ENCODE measurements around the gene NFATC3. TPM values are rescaled to one million over a fixed set of nuclear protein-coding genes. Genes with fewer than 3 reads are reported as not detected.

NFATC3 gene
- total and polyA plus RNA-seq, 2 of the 8 experiments (the other 6 are each of a cell fraction or from before 2014, with no cell fraction given): 17.6 to 34.5 TPM

GRCh38 chr16:68093816-68094613 lies 8.8 kb downstream of the NFATC3 start:
- Histone ChIP-seq H2BK12ac (ENCODE audit: low read depth, low read length) (no peak overlapping the region), H4K91ac (replicated peaks; ENCODE audit: insufficient read length, low read length) (no peak overlapping the region), H3K14ac (ENCODE audit: insufficient read length) (no peak overlapping the region), H3K23me2 (ENCODE audit: low read depth, low read length) (no peaks in the 10 kb centered on the region), H3K9me3 (ENCODE audit: insufficient read depth in 2 of 2, low read depth in 1 of 2, low read length in 1 of 2) (no peaks in the 10 kb centered on the region), H2BK15ac (ENCODE audit: low read length) (no peak overlapping the region), H2BK120ac (replicated peaks; ENCODE audit: low read depth, low read length) (no peak overlapping the region), H2AFZ (ENCODE audit: low read length) (no peak overlapping the region), H2BK5ac (ENCODE audit: low read depth, low read length) (no peak overlapping the region), H2AK5ac (ENCODE audit: low read depth, low read length) (no peak overlapping the region), H3K27ac (ENCODE audit: low read depth, low read length) (no peak overlapping the region), H2BK20ac (ENCODE audit: low read length) (no peak overlapping the region), H3K4ac (replicated peaks; ENCODE audit: insufficient read length, low read depth, low read length) (no peak overlapping the region), H3K79me2 (ENCODE audit: control insufficient read depth in 1 of 2, insufficient read depth in 2 of 2, low read length in 2 of 2) (peaks cover 0 to 97% of the 10 kb centered on the region in 2 experiments; a peak in 3 of 4 replicates), H3K4me1 (replicated peaks in 1 of 4; ENCODE audit: control insufficient read depth in 3 of 4, insufficient read depth in 4 of 4, low read length in 3 of 4) (peaks cover 2 to 12% (median 3%) of the 10 kb centered on the region in 4 experiments; a peak in 5 of 7 replicates), H3K4me2 (ENCODE audit: insufficient read depth in 1 of 2, low read depth in 2 of 2, low read length in 2 of 2) (peak overlapping the region in 1 of 2 experiments; percentile 61; a peak in 2 of 4 replicates), H3K18ac (ENCODE audit: extremely low read depth, low read length) (no peak overlapping the region), H3K23ac (ENCODE audit: insufficient read length) (no peak overlapping the region), H3K36me3 (ENCODE audit: control insufficient read depth in 2 of 4, insufficient read depth in 4 of 4, low read length in 3 of 4) (no peaks in the 10 kb centered on the region), H3K27me3 (replicated peaks in 1 of 4; ENCODE audit: control insufficient read depth in 3 of 4, extremely low read depth in 1 of 4, insufficient read depth in 3 of 4, low read length in 3 of 4) (no peaks in the 10 kb centered on the region), H4K8ac (ENCODE audit: extremely low read depth, insufficient read depth, low read length) (no peak overlapping the region), H3K79me1 (ENCODE audit: low read depth, low read length) (no peaks in the 10 kb centered on the region; the same call in 1 of the 2 replicates), H4K5ac (ENCODE audit: insufficient read length, low read depth, low read length) (no peak overlapping the region), H3K4me3 (ENCODE audit: extremely low read depth in 1 of 4, insufficient read depth in 2 of 4, low read depth in 3 of 4, low read length in 4 of 4) (no peak overlapping the region), H4K20me1 (replicated peaks in 1 of 2; ENCODE audit: control insufficient read depth in 1 of 2, insufficient read depth in 2 of 2, low read length in 2 of 2) (peaks cover 4 to 7% of the 10 kb centered on the region in 2 experiments), H3K56ac (replicated peaks; ENCODE audit: insufficient read length, low read depth, low read length) (no peak overlapping the region), H3K9ac (replicated peaks in 1 of 4; ENCODE audit: extremely low read depth in 1 of 4, low read depth in 3 of 4, low read length in 3 of 4) (no peak overlapping the region)
- CTCF ChIA-PET (ENCODE audit: partially characterized antibody): interaction anchor here (0.6 to 5.7 kb wide), 51 partner anchors 9 to 1064 kb away, joined by 3 to 68 read pairs (median 4); partner anchors contain the start of genes ESRP2, NFATC3, PLA2G15 and SLC7A6
- no peak for DNase-seq (ENCODE audit: low read depth in 1 of 2, low spot score in 2 of 2)
- peak; percentile 68 for FAIRE-seq
- 75% methylated on average over 5 of the region's 5 CpGs; no CpG with 5 or more reads in 1 of the 2 experiments for WGBS, 2 experiments (ENCODE audit: extremely low coverage in 1 of 2, insufficient coverage in 1 of 2, insufficient read length in 1 of 2, insufficient replicate concordance in 2 of 2, low coverage in 1 of 2, low lambda C conversion rate in 2 of 2, missing lambda C conversion rate in 1 of 2)
- POLR2A ChIA-PET (ENCODE audit: partially characterized antibody): interaction anchor here (0.6 to 2.5 kb wide), 7 partner anchors 8 to 257 kb away, joined by 3 to 11 read pairs (median 3); partner anchors contain the start of genes ESRP2 and NFATC3
- TF ChIP-seq BCL11A (IDR thresholded peaks at IDR 0.05; ENCODE audit: low read depth in 2 of 2, low read length in 2 of 2) (no peak), RAD21 (IDR thresholded peaks at IDR 0.05 in 1 of 2, conservative IDR thresholded peaks at IDR 0.05 in 1 of 2; ENCODE audit: low read depth in 2 of 2, low read length in 2 of 2) (peak; percentile 55 to 72), RXRA (IDR thresholded peaks at IDR 0.05; ENCODE audit: insufficient read depth, low read depth, low read length) (no peak), KDM1A (IDR thresholded peaks at IDR 0.05; ENCODE audit: borderline replicate concordance, low read length) (no peak), CTCF (IDR thresholded peaks at IDR 0.05; ENCODE audit: control extremely low read depth in 1 of 3, insufficient read depth in 1 of 3, low read depth in 1 of 3, low read length in 3 of 3) (peak in 2 of 3 experiments; percentile 54 to 70; a peak in 3 of 4 replicates), POLR2AphosphoS5 (IDR thresholded peaks at IDR 0.05; ENCODE audit: low read depth, low read length) (no peak), SP1 (IDR thresholded peaks at IDR 0.05; ENCODE audit: low read depth, low read length) (no peak), GABPA (IDR thresholded peaks at IDR 0.05; ENCODE audit: borderline replicate concordance, insufficient read depth, low read length) (no peak)

Data from H1 (cell line).